ENCODE data around the gene SPSB1.

Gene SPSB1

DNA sequence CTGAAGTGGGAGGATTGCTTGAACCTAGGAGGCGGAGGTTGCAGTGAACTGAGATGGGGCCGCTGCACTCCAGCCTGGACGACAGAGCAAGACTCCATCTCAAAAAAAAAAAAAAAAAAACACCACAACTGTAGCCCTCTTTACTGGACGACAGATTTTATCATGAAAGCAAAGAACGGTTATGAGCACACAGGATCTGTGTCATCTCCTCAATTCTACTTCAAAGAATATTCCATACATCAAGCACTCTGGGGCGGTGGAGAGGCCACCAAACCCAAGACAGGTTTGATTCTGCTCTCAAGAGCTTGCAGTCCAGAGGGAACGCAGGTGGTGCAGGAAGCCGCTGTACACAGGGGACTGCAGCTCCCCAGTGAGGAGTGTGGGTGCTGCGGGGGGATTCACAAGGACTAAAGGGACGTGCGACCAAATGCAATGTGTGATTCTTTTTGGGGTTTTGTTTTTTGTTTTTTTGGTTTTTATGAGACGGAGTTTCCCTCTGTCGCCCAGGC is 110.1 kb downstream of the SPSB1 start:
- no peaks in the 10 kb centered on the region for H3K36me3 ChIP-seq
- no peaks in the 10 kb centered on the region for H3K9me3 ChIP-seq
- H3K27me3 ChIP-seq, result no peaks in the 10 kb centered on the region
- no peak for DNase-seq
- TF ChIP-seq, protein P1, sequence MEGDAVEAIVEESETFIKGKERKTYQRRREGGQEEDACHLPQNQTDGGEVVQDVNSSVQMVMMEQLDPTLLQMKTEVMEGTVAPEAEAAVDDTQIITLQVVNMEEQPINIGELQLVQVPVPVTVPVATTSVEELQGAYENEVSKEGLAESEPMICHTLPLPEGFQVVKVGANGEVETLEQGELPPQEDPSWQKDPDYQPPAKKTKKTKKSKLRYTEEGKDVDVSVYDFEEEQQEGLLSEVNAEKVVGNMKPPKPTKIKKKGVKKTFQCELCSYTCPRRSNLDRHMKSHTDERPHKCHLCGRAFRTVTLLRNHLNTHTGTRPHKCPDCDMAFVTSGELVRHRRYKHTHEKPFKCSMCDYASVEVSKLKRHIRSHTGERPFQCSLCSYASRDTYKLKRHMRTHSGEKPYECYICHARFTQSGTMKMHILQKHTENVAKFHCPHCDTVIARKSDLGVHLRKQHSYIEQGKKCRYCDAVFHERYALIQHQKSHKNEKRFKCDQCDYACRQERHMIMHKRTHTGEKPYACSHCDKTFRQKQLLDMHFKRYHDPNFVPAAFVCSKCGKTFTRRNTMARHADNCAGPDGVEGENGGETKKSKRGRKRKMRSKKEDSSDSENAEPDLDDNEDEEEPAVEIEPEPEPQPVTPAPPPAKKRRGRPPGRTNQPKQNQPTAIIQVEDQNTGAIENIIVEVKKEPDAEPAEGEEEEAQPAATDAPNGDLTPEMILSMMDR (IDR thresholded peaks at IDR 0.05; ENCODE audit: low read depth, low read length), result no peak
- no peak overlapping the region for H3K4me3 ChIP-seq (ENCODE audit: low read depth, low read length)
- H3K4me1 ChIP-seq, result no peaks in the 10 kb centered on the region

DNA sequence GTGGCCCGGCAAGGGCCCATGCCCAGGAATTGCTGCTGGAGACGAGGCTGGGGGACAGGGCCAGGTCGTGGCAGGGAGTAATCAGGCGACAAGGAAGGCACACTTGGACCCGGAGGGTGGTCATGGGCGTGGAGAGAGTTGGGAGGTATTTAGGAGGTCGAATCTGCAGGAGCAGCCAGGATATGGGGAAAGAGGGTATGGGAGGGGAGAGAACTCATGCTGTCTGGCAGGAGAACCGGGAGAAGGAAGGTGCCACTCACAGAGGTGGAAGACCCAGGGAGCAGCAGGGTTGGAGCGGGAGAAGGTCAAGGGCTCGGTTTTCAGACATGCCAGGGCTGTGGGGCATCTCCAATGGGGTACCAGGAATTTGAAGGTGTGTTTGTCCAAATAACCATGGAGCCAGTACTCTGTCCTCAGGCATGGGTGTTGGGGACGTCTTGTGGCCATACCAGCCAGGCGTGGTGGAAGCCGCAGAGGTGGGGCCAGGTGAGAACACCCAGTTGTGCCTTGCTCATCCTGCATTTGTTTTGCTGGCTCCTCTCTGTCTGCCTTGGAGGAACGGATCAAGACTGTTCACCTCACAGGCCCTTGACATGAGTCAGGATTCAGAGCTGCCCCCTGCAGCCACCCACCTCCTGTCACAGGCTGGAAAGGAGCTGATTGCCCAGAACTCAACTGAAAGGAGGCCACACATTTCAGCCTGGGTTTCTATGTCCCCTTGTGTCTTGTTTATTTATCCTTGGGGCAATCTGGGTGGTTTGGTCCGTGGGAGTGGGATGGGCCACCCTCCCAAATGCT is 111.6 kb downstream of the SPSB1 start:
- no peak for DNase-seq
- no peak overlapping the region for H3K4me3 ChIP-seq (ENCODE audit: low read depth, low read length)
- H3K4me1 ChIP-seq, result no peaks in the 10 kb centered on the region
- H3K36me3 ChIP-seq, result no peaks in the 10 kb centered on the region
- TF ChIP-seq, protein P1 (IDR thresholded peaks at IDR 0.05; ENCODE audit: low read depth, low read length), result no peak
- H3K9me3 ChIP-seq, result no peaks in the 10 kb centered on the region
- H3K27me3 ChIP-seq, result no peaks in the 10 kb centered on the region

DNA sequence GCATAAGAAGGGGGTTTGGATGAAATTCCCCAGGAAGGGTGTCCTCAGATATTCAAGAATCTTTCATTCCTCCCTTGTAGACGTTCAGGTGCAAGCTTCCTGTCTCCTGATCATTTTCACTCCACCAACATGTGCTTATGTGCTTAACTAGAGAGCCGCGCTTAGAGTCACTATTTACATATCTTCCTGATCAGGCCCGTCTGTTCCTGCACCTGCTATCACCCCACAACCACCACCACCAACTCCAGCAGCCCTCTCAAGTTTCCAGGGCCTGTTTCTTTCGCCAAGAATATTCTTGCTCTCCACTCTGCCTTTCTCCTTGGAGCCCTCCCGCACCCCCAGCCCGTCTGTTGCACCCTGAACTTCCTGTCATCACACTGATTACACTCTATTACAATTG is 113.4 kb downstream of the SPSB1 start:
- Histone ChIP-seq H3K9me3 (no peaks in the 10 kb centered on the region), H3K4me3 (ENCODE audit: low read depth, low read length) (no peak overlapping the region), H3K4me1 (no peaks in the 10 kb centered on the region), H3K27me3 (no peaks in the 10 kb centered on the region), H3K36me3 (no peaks in the 10 kb centered on the region)
- TF ChIP-seq, protein P1 (IDR thresholded peaks at IDR 0.05; ENCODE audit: low read depth, low read length), result no peak
- no peak for DNase-seq

DNA sequence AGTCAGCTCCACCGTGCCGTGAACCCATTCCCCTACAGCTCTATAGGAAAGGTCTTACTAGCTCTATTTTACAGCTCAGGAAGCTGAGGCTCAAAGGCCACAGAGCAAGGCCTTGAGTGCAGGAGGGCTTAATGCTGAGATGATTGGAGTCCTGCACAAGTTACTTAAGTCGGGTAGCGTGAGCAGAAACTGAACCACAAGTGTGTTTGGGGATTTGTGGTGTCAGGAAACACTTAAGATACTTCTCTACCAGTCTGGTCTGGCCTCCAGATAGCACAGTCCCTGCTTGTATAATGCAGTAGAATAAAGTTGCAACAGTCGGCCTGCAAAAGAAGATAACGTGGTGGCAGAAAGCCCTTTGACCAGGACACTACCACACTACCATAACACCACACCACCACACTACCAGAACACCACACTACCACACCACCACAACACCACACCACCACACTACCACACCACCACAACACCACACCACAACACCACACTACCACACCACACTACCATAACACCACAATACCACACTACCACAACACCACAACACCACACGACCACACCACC is 118.1 kb downstream of the SPSB1 start:
- Histone ChIP-seq H3K27me3 (no peaks in the 10 kb centered on the region), H3K9me3 (no peaks in the 10 kb centered on the region), H3K4me3 (ENCODE audit: low read depth, low read length) (no peak overlapping the region), H3K4me1 (no peaks in the 10 kb centered on the region), H3K36me3 (no peaks in the 10 kb centered on the region)
- no peak for DNase-seq
- TF ChIP-seq, protein P1 (IDR thresholded peaks at IDR 0.05; ENCODE audit: low read depth, low read length), result no peak

DNA sequence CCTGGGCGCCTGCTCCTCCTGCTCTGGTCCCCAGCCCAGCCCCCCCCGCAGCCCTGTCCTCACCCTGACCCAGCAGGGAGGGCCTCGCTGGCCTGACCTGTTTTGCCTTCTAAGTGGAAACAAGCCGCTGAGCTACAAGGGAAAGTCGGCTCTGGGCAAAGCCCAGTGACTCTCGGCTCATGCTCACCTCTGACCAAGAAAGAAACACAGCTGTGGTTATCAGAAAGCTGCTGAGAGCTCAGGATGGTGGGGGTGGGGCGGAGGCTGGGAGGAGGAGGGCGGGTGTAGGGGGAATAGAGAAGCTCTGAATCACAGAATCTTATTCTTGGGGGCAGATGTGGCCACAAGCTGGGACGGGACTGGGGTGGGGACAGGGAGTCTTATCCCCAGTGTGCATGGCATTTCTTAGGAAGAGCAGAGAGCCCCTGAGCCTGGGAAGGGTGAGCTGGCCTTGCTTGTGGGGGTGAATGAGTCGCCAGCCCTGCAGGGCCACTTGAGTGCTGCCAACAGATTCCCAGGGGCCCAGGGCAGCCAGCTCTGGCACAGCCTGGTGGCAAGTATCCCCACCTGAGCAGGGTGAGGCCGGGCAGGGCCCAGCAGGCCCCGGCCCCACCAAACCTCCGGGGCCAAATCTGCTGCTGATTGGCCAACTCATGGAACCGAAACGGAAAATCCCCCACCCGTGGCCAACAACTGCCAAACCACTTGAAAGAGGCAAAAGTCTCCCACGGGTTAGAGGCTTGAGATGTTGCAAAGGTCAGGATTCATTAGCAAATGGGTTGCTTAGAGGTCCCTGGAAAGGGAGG is 120.6 kb downstream of the SPSB1 start:
- Histone ChIP-seq H3K36me3 (no peaks in the 10 kb centered on the region), H3K9me3 (no peaks in the 10 kb centered on the region), H3K4me1 (no peaks in the 10 kb centered on the region), H3K27me3 (no peaks in the 10 kb centered on the region), H3K4me3 (ENCODE audit: low read depth, low read length) (no peak overlapping the region)
- no peak for DNase-seq
- TF ChIP-seq, protein P1 (IDR thresholded peaks at IDR 0.05; ENCODE audit: low read depth, low read length), result no peak
